GM18909 (cell line): ENCODE measurements around the gene PTPRK.

Source experiments
- ATAC-seq: cut with Tn5 transposase; IDR thresholded peaks from one replicate; pipeline ENCODE4 v1.9.1; 2021; ENCODE audit warnings: mild to moderate bottlenecking; ENCODE audit not compliant: unreplicated experiment, poor library complexity

The PTPRK gene

DNA sequence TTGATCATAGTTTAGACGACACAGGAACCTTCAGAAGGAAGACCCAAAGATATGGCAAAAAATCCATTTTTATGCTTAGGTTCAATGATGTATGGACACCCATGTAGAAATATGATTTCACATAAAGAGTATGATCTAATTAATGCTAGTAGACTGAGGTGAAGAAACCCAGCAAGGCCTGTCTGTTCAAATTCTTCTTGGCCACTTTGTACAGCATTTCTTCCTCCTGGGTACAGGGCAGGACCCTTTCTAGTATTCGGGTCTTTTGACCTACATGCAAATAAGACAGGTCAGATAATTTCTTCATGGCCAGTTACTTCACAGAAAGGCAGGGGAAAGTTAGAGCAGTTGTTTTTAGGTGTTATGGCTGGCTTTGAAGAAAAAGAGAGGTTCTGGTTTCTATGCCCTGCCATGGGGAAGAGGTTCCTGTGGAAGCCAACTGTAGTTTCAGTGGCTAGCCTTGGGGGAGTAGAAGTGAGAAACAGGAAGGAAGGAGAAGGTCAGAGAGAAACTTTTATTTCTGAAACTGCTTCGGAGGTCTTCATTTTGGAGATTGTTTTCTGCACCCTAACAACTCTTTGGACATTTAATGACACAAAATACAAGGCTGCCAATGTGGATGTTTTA lies 208.3 kb downstream of the PTPRK start:
- no peak for ATAC-seq

DNA sequence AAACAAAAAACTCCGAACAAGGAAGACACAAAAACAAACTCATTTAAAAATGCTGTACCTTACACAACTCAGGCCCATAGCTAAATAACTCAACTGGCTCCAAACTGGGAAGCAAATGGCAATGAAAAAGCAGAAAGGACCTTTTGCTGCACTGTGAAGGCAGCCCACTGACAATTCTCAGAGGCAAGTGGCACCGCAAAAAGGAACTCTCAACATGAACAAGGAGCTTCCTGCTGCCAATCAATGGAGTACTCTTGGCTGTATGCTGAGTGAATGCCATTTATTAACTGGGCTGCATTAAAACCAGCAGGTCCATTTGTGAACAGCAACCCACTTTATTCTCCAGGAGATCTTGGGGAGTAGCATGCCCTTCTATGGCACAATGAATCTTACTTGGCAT lies 209.9 kb downstream of the PTPRK start:
- no peak for ATAC-seq

DNA sequence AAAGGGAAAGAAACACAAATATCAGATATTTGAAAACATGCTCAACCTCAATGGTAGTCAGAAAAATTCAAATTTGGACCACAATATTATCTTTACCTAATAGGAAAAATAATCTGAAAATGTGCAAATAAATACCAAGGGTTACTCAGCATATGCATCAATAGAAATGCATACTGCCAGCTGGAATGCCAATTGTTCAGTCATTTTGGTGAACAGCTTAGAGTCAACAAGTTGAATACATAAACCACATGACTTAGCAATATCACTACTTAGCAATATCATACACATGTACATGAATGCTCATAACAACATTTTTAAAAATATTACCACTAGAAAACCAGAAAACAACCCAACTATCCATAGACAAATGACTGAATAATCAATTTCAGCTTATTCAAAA lies 212.7 kb downstream of the PTPRK start:
- no peak for ATAC-seq

DNA sequence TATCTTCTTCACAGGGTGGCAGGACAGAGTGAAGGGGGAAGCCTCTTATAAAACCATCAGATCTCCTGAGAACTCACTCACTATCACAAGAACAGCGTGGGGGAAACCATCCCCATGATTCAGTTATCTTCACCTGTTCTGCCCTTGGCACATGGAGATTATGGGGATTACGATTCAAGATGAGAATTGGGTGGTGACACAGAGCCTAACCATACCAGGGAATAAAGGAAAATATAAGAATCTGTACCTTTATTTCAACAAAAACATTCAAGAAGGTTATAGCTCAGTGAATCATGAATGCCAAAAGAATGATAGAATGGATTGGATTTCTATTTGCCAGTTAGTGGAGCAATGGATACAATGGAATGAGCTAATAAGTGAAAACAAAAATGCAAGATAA lies 214.4 kb downstream of the PTPRK start:
- ATAC-seq: no peak

DNA sequence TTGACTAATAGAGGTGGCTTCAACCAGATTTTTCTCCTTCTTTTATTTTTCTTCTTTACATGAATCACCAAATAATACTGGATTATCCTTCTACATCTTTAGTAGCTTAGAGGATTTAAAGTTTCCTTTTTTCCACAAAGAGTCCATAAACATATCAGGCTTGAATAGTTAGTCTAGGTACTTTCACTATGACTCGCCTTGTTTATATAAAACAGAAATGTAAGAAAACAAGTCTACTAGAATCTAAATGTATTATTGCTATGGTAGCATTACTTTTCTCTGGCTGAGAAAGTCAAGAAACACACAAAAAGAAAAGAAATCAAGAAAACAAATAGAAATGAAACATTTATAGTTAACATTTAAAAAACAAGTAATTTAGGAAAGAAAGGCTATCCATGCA lies 215.2 kb downstream of the PTPRK start:
- no peak for ATAC-seq

DNA sequence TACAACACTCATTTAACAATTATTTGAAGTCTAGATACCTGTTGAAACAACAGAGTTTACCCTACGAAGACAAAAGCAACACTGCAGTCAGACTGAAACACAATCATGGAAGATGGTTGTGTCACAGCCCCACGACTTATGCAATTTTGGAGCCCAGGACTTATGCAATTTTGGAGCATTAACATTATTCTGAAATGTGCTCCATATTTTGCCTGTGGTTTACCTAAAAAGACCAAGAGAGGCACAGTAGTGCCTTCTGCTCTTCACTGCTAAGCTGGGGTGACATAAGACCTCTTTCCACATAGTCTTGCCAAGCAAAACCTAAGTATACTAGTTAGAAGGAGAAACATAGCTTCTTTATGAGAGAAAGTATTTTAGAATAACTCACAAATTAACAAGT lies 216.5 kb downstream of the PTPRK start:
- ATAC-seq: no peak

DNA sequence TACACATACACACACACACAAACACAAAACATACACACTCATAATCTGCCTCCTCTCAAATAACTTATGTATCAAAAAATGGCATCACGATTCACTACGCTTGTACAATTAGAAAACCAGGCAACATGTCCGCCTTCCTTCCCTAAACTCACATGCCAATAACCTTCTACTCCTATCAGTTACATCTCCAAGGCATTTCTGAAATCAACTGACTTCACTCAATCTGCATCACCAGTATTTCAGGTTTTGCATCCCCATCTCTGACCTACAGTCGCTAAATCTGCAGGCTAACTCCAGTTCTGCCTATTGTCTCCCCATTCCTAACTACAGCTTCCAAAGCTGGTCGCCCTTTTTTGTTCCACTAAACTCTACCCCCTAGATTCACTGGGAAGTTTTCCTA lies 217.5 kb downstream of the PTPRK start:
- no peak for ATAC-seq

DNA sequence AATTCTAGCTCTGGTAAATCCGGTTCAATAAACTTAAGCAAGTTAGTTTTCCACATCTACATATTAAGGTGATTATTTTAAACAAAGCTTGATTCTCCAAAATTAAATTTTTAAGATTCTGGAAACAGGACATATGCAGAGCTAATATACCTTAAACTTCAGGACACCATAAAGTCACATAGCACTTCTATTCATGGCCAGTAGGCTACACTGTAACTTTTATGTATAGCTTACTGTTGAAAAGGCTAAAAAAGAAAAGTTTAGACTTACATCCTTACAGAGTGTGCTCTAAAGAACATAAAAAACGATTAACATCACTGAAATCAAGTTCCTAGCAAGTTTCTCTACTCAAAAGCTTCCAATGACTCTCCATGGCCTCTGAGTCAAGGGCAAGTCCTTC lies 224.7 kb downstream of the PTPRK start:
- ATAC-seq: no peak

DNA sequence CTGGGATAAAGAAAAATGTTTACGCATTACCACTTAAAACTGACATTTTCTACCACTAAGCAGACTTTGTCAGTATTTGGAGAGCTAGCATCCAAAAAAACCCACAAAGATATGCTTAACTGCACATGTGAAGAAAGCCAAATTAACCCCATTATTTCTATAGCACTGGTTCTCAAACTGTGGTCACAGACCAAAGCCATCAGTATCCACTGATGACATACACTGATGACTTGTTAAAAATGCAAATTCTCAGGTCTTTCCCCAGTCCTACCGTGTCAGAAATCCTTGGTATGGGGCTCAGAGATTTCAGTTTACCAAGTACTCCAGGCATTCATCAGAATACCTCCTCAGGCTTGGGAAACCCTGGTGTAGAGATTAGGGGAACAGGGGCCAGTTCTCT lies 230.2 kb downstream of the PTPRK start:
- ATAC-seq: no peak

DNA sequence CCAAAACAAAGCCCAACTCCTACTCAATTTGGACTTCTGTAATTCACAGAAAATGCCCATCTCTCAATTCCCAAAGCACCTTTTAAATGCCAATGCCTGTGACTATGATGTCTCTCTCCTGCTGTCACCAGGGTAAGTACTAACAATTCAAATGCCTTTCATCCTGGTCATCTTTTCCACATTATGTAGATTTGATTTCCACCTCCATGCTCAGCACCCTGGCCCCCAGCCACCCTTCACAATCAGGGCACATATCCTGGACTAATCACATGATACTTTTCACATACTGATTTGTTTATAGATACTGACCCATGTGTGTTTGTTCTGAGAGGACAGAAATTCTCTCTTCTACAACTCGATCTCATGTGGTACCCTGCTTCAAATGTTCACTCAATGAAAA lies 236.3 kb downstream of the PTPRK start:
- ATAC-seq: no peak

DNA sequence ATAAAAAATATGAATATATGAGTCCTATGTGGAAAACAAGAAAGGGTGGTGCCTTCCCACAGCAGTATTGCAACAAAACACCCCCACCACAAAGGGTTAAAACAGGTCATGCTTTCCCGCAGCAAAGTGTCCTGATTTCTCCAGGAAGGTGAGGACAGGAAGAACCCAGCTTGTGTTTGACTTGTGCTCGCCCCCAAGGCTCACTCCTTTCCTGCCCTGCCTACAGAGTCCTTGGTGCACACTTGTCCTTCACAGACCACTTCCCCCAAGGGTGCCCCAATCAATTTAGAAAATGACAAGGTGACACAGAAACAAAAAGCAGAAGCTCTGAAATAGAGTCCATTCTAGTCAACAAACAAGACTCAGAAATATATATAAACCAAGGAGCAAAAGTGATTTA lies 237.4 kb downstream of the PTPRK start:
- ATAC-seq: no peak

DNA sequence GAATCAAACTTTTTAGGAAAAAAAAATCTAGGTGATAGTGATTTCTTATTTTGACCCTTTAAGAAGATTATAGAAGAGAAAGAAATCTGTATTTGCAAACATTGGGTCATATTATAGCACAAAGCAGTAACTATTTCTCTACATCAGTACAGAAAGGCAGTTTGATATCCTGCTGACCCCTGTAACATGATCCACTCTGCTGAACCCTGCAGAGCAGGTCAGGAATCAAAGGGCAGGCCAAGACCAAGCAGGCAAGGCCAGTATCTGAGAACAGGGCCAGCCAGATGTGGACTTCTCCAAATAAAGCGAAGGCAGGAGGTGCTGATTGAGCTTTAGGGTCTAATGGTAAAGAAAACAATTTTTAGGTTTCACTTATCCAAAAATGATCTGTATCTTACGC lies 239.4 kb downstream of the PTPRK start:
- ATAC-seq: no peak

DNA sequence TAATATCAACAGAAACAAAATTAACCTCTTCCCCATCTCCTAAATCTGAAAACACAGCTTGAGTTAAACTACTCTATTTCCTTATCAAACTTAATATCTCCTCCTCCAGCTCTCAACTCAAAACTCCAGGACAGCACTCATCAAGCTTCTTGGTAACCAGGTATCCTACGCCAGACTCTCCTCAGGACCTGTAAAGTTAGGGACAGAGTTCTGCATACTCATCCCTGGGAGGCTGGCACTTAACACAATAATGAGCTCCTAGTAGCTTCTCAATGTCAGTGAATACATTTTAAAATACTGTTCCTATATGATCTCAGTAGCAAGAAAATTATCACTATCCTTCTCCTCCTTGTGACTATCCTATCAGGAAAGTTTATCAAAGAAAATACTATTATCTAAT lies 240.3 kb downstream of the PTPRK start:
- ATAC-seq: no peak

DNA sequence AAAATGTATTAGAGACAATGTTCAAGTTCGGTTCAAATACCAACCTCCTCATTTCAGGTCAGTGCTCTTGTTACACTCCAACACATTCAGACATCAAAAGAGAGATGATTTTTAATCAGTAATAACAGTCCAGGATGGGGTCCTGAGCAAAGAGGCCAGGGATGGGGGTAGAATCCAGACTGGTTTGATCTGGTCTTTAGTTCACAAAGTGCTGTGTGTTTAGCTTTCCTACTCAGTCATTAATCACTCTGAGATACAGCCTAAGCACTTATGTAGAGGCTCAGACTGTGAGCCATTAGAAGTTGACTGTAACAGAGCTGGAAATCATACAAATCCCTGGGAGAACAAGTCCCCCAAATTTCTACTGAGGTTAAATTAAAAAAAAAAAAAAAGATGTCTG lies 241.6 kb downstream of the PTPRK start:
- no peak for ATAC-seq

DNA sequence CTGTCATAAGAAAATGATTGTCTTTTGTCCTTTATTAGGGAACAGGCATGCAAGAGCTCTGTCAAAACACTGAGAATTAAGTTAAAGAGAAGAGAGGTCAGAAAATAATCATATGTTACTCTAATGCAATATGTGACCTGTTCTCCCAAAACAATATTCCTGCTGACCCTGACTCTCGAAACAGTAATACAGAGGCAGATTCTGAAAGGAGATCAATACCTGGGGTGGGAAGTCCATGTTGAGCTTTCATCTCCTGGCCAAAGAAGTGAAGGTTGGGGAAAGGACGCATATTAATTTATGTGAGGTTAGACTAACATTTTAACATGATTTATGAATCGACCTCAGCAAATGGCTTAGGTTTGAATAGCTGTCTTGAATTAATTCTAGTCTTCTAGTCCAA lies 243.0 kb downstream of the PTPRK start:
- ATAC-seq: no peak

DNA sequence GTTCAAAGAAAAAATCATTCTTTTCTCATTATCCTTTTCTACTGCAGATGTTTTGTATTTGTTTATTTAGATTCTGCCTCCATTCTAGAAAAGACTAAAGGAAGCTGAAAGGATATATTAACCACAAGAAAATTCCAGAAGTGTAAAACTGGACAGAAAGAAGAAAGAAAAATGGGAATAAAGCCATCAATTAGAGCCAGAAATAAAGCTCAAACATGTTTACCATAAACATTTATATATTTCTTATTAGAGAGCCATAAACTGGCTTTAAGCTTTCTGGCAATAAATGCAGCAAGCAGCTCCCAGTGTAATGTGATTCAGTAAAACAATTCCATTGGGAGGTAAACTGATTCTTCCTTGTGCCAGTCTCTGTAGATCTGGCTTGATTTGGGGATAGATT lies 244.1 kb downstream of the PTPRK start:
- ATAC-seq: no peak

DNA sequence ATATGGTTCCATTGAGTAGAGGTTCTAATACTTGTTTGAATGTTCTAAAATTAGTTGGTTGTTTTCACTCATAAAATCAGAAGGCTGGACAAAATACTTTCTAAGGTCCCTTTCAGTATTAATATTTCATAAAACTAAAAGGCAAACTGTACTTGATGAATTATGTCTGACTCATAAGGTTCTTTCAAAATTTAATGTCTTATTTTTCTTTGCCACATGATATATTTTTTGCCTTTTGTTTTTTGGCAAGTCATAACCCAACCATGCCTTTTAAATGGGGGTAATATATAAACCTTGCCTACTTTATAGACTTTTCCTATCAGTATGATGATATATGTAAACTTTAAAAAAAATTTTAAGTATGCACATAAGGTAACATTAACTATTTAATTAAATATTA lies 244.7 kb downstream of the PTPRK start:
- no peak for ATAC-seq

DNA sequence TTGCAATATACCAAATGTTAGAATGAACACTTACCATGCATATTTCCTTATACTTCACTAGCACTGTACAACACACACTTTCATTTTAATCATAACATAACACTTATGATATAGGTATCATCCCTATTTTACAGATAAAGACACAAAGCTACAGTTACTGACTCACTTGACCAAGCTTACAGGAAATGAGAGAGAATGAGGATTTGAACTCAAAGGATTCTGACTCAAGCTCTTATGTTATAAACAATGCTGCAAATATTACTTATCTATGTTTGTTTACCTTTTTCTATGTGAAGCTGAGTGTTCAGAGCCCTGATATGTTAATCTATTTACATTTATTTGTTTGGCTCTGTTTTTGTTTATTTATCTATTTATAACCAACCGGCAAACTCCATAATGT lies 245.4 kb downstream of the PTPRK start:
- ATAC-seq: no peak

DNA sequence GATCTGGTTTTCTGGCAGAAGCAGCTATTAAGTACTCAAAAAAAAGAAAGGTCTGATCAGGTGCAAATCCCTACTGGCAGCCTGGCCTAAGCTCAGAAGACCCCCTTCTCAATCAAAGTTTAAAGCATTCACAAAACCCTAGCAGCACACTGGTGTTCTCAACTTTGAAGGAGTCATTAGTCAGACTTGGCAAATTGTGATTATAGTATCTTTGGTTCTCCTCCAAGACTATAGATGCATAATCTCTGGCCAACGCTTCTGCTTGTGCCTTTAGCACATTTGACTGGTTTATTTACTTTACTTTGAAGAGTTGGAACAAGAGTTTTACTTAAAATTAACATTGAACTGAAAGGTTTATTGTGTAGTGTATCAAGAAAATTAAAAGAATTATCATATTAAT lies 248.9 kb downstream of the PTPRK start:
- ATAC-seq: no peak

DNA sequence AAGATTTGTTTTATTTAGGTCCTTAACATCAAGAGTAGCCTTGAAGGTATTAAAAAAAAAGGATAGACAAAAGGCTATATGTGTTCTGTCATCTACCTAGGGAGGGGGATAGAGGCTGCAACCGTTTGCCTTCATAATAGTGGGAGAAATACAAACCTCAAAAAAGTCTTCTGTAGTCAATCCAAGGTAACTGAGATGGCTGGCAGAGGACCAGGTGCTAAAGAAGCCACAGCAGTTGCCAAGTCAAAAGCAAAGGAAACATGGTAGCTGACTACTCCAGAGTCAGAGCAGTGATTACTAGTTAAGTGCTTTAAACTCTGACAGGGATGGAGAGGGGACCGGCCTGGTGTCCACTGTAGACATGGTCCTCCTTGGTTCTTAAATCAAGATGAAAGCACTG lies 249.4 kb downstream of the PTPRK start:
- no peak for ATAC-seq

DNA sequence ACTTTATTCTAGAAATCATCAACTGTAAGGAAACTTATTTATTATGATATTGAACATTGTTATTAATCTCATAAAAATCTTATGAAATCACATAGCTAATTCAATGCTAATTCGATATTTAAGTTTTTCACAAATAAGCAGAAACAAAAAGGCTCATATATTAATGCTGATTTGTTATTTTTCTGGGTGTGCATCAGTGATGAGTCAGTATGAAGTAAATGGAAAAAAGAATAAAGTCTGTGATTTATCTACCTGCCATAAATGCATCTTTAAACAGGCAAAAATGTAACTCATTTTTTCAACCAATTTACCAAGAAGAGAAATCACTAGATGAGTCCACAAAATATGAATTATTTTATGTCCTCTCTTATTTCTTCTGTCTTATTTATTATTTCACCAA lies 253.5 kb downstream of the PTPRK start:
- ATAC-seq: no peak

DNA sequence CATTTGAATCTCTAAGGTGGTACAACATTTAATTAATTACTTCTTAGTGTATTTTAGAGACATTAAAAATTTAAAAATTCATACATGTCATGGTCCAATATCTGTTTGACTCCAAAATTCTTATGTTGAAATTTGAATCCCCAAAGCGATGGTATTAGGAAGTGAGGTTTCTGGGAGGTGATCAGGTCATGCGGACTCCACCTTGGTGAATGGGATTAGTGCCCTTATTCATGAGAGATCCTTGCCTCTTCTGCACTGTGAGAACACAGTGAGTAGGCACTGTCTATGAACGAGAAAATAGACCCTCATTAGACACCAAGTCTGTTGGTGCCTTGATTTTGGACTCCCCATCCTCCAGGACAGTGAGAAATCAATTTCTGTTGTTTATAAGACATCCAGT lies 254.7 kb downstream of the PTPRK start:
- no peak for ATAC-seq
